ENCODE measurements around the gene LGALS16.
"Not testable (repeated sequence)": the region's sequence is repeated elsewhere in the genome, so short reads cannot be mapped to it uniquely, and the experiment has no call there.

Gene LGALS16

DNA sequence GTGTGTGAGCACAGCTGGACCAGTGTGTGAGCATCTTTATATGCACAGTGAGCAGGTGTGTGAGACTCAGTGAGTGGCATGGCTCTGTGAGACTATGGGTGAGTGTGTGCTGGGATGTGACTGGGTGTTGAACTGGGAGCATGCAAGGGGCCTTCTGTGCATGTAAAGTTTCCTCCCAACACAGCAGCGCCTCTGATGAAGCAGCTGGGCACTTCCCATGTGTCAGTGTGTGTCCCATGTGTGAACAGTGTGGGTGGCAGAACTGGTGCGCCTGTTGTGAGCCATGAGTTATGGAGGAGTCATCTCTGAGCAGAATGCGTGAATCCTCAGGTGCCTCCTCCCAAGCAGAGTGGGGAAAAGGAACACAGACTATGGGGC is 24.1 kb downstream of the LGALS16 start:
- no peak overlapping the region for H3K27ac Mint-ChIP-seq

DNA sequence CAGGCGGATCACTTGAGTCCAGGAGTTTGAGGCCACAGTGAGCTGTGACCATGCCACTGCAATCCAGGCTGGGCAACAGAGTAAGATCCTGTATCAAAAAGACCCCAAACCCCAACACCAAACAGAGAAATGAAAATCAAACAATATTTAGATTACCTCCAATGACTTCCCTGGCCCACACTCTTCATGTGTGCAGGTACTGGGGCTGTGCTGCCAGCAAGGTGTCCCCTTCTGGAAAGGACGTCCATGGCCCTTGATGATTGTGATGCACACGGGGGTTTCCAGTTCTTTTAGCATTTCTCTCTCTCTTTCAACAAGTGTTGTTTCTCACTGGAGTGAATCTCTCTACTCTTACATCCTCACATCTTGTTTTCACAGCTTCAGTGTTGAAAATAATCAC is 24.9 kb downstream of the LGALS16 start:
- Mint-ChIP-seq H3K36me3 (ENCODE audit: low read depth) (no peaks in the 10 kb centered on the region), H3K27me3 (ENCODE audit: low read depth) (peaks cover 4% of the 10 kb centered on the region), H3K9me3 (no peaks in the 10 kb centered on the region), H3K4me1 (peaks cover 17% of the 10 kb centered on the region), H3K4me3 (no peak overlapping the region), H3K27ac (no peak overlapping the region)
- TF ChIP-seq, protein P1, sequence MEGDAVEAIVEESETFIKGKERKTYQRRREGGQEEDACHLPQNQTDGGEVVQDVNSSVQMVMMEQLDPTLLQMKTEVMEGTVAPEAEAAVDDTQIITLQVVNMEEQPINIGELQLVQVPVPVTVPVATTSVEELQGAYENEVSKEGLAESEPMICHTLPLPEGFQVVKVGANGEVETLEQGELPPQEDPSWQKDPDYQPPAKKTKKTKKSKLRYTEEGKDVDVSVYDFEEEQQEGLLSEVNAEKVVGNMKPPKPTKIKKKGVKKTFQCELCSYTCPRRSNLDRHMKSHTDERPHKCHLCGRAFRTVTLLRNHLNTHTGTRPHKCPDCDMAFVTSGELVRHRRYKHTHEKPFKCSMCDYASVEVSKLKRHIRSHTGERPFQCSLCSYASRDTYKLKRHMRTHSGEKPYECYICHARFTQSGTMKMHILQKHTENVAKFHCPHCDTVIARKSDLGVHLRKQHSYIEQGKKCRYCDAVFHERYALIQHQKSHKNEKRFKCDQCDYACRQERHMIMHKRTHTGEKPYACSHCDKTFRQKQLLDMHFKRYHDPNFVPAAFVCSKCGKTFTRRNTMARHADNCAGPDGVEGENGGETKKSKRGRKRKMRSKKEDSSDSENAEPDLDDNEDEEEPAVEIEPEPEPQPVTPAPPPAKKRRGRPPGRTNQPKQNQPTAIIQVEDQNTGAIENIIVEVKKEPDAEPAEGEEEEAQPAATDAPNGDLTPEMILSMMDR (IDR thresholded peaks at IDR 0.05; ENCODE audit: unreplicated experiment in 3 of 3): no peak

More for the DNA sequence above, 24.1 kb downstream of the LGALS16 start:
- Mint-ChIP-seq H3K27me3 (ENCODE audit: low read depth) (peaks cover 11% of the 10 kb centered on the region), H3K9me3 (no peaks in the 10 kb centered on the region), H3K36me3 (ENCODE audit: low read depth) (no peaks in the 10 kb centered on the region), H3K4me1 (peaks cover 17% of the 10 kb centered on the region), H3K4me3 (no peak overlapping the region)
- TF ChIP-seq, protein P1 (IDR thresholded peaks at IDR 0.05; ENCODE audit: unreplicated experiment in 3 of 3): no peak

DNA sequence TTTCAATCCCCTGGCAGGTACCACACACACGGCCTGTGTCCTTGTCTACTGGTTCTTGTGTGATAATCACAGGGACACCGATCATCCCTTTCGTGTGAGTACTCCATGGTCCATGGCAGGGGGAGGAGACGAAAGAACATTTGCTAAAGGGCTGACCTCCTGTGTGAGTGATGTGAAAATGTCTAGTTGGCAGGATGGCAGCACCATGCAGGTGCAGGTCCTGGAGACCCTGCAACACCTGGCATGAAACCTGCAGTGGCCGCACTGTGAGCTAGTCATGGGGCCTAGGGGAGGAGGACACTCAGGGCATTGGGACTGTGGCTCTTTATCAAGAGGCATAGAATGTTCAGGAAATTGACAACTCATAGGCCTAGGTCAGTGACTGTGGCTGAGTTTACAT is 25.7 kb downstream of the LGALS16 start:
- Mint-ChIP-seq H3K4me3 (no peak overlapping the region), H3K4me1 (peaks cover 17% of the 10 kb centered on the region), H3K27me3 (ENCODE audit: low read depth) (peaks cover 7% of the 10 kb centered on the region), H3K36me3 (ENCODE audit: low read depth) (no peaks in the 10 kb centered on the region), H3K27ac (no peak overlapping the region), H3K9me3 (no peaks in the 10 kb centered on the region)
- TF ChIP-seq, protein P1 (IDR thresholded peaks at IDR 0.05; ENCODE audit: unreplicated experiment in 3 of 3): no peak

DNA sequence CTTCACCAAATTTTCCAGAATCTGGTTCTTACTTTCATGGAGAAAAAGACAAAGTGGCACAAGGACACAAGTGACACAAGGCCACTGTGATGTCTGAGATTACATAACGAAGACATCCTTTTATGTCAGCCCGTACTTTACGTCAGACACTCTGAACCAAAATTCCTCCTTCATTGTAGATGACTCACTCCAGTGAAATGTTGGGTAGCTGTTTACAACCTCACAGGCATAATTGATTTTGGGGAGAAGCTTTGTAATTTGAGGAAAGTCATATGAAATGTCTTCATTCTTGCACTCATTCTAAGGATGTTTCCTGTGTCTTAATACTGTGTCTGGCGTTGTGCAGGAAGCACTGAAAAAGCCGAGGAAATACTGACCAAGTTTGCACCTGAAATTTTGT is 28.6 kb downstream of the LGALS16 start:
- no peak overlapping the region for H3K4me3 Mint-ChIP-seq
- H3K4me1 Mint-ChIP-seq: peaks cover 5% of the 10 kb centered on the region
- no peak overlapping the region for H3K27ac Mint-ChIP-seq
- no peaks in the 10 kb centered on the region for H3K9me3 Mint-ChIP-seq
- peaks cover 11% of the 10 kb centered on the region for H3K27me3 Mint-ChIP-seq (ENCODE audit: low read depth)
- H3K36me3 Mint-ChIP-seq (ENCODE audit: low read depth): no peaks in the 10 kb centered on the region
- TF ChIP-seq, protein P1 (IDR thresholded peaks at IDR 0.05; ENCODE audit: unreplicated experiment in 3 of 3): no peak

DNA sequence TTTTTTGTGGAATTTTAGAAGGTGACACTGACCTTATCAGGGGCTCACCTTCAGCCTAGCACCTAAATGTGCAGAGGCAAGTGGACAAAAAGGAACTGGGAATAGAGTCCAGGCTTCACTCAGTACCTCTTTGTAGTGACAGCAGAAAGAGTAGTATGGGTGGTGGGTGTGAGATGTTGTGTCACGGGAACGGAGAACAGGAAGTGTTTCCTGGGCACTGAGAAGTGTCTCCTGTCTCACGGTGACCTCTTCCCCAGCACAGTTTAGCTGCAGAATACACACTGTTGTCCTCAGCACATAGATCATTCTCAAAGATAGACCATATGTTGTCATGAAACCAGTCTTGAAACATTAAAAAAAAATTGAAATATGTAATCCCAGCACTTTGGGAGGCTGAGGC is 31.0 kb downstream of the LGALS16 start:
- Mint-ChIP-seq H3K27me3 (ENCODE audit: low read depth) (peaks cover 10% of the 10 kb centered on the region), H3K36me3 (ENCODE audit: low read depth) (no peaks in the 10 kb centered on the region), H3K4me1 (no peaks in the 10 kb centered on the region), H3K27ac (no peak overlapping the region), H3K9me3 (no peaks in the 10 kb centered on the region), H3K4me3 (no peak overlapping the region)
- TF ChIP-seq, protein P1 (IDR thresholded peaks at IDR 0.05; ENCODE audit: unreplicated experiment in 3 of 3): no peak

DNA sequence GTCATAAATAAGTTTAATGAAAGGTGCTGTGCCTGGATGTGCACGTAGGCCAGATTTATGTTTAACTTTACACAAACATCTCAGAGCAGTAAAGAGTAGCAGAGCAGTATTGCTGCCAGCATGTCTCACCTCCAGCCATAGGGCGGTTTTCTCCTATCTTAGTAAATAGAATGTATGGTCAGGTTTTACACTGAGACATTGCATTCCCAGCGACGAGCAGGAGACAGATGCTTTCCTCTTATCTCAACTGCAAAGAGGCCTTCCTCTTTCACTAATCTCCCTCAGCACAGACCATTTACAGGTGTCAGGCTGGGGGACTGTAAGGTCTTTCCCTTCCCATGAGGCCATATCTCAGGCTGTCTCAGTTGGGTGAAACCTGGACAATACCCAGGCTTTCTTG is 32.9 kb downstream of the LGALS16 start:
- H3K27ac Mint-ChIP-seq; H3K4me3 Mint-ChIP-seq; H3K9me3 Mint-ChIP-seq; H3K36me3 Mint-ChIP-seq (ENCODE audit: low read depth); H3K4me1 Mint-ChIP-seq: not testable (repeated sequence)
- H3K27me3 Mint-ChIP-seq (ENCODE audit: low read depth): peaks cover 20% of the 10 kb centered on the region

All from nephron (organoid).